Activated B cell treated with CpG ODN at 0.5 μM for 24 hours (primary cell): Measurements from ENCODE around the gene VAV2. TPM values are rescaled to one million over a fixed set of nuclear protein-coding genes. Genes with fewer than 3 reads are reported as not detected.

Source experiments
- ATAC-seq: fragments of 200-7000 bp; cut with Tn5 transposase; one replicate; pipeline ENCODE4 v1.10.0; 2021; ENCODE audit warnings: low read depth, mild to moderate bottlenecking, moderate library complexity
- CTCF ChIA-PET: fragments of 350-600 bp; sonication (Branson Sonifier 250); formaldehyde crosslinking; loops from one replicate; lab custom pipeline; 2021; ENCODE audit warnings: antibody characterized with exemption; lab: Charles Lee
- POLR2A ChIA-PET: fragments of 350-600 bp; sonication (Branson Sonifier 250); formaldehyde crosslinking; loops from one replicate; lab custom pipeline; 2021; ENCODE audit warnings: antibody characterized with exemption; lab: Charles Lee
- DNase-seq: peaks from one replicate; pipeline ENCODE4 v3.0.0; 2022
- H3K27ac Mint-ChIP-seq: one replicate; pipeline ENCODE4 v1.8.0; 2020; ENCODE audit warnings: mixed read lengths
- H3K27me3 Mint-ChIP-seq: one replicate; pipeline ENCODE4 v1.8.0; 2021; ENCODE audit warnings: mixed read lengths
- H3K36me3 Mint-ChIP-seq: one replicate; pipeline ENCODE4 v1.8.0; 2021; ENCODE audit warnings: low read depth, mixed read lengths
- H3K4me1 Mint-ChIP-seq: one replicate; pipeline ENCODE4 v1.8.0; 2021; ENCODE audit warnings: mixed read lengths
- H3K4me3 Mint-ChIP-seq: one replicate; pipeline ENCODE4 v1.8.0; 2020; ENCODE audit warnings: mild to moderate bottlenecking, mixed read lengths
- H3K9me3 Mint-ChIP-seq: one replicate; pipeline ENCODE4 v1.8.0; 2020; ENCODE audit warnings: mixed read lengths
- intact Hi-C: fragments of 100-400 bp; cut with micrococcal nuclease; formaldehyde crosslinking; loops from one replicate; pipeline ENCODE4 v1.15.1; 2024
- total RNA-seq: library from RNA; stranded (reverse); gene quantifications from 2 replicates; pipeline ENCODE4 v1.2.3, GENCODE V29; 2022
- TF ChIP-seq, protein P1 (sequence below): fragments of 200-600 bp; IDR thresholded peaks from one replicate; pipeline ENCODE4 v1.8.0; 2022; ENCODE audit warnings: antibody characterized with exemption, mild to moderate bottlenecking

The VAV2 gene
- total RNA-seq, 1 donor from 2014 or later: 99.6 TPM

DNA sequence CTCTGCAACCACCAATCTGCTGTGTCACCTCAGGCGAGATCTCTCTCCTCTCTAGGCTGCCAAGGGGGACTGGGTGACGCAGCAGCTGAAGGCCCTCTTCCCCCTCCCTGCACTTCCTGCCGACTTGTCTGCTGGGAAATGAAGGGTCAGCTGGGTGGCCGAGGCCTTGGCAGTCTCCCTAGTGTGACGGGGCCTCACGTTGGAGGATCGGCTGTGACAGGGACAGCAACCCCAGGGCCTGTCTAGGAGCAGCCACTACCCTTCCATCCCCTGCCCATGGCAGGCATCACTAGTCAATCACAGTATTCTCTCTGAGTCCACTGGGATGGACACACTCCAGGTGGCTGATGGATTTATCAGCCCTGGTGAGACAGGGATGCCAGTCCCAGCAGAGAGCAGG lies 146.7 kb downstream of the VAV2 start:
- ATAC-seq (peak; percentile 28), DNase-seq (no peak)
- ChIA-PET POLR2A (interaction anchor here (0.6 to 1.1 kb wide), 2 partner anchors 18 to 149 kb away, joined by 3 to 4 read pairs; no protein-coding TSS in a partner anchor), CTCF (interaction anchor here (1.6 kb wide), 1 partner anchor 148 kb away, joined by 4 read pairs; no protein-coding TSS in a partner anchor)
- peaks cover 28% of the 10 kb centered on the region for H3K36me3 Mint-ChIP-seq
- peaks cover 48% of the 10 kb centered on the region for H3K4me1 Mint-ChIP-seq
- H3K4me3 Mint-ChIP-seq: no peak overlapping the region
- TF ChIP-seq, protein P1, sequence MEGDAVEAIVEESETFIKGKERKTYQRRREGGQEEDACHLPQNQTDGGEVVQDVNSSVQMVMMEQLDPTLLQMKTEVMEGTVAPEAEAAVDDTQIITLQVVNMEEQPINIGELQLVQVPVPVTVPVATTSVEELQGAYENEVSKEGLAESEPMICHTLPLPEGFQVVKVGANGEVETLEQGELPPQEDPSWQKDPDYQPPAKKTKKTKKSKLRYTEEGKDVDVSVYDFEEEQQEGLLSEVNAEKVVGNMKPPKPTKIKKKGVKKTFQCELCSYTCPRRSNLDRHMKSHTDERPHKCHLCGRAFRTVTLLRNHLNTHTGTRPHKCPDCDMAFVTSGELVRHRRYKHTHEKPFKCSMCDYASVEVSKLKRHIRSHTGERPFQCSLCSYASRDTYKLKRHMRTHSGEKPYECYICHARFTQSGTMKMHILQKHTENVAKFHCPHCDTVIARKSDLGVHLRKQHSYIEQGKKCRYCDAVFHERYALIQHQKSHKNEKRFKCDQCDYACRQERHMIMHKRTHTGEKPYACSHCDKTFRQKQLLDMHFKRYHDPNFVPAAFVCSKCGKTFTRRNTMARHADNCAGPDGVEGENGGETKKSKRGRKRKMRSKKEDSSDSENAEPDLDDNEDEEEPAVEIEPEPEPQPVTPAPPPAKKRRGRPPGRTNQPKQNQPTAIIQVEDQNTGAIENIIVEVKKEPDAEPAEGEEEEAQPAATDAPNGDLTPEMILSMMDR: no peak
- H3K9me3 Mint-ChIP-seq: no peaks in the 10 kb centered on the region
- intact Hi-C loops: no loop called here
- H3K27ac Mint-ChIP-seq: no peak overlapping the region
- no peaks in the 10 kb centered on the region for H3K27me3 Mint-ChIP-seq

DNA sequence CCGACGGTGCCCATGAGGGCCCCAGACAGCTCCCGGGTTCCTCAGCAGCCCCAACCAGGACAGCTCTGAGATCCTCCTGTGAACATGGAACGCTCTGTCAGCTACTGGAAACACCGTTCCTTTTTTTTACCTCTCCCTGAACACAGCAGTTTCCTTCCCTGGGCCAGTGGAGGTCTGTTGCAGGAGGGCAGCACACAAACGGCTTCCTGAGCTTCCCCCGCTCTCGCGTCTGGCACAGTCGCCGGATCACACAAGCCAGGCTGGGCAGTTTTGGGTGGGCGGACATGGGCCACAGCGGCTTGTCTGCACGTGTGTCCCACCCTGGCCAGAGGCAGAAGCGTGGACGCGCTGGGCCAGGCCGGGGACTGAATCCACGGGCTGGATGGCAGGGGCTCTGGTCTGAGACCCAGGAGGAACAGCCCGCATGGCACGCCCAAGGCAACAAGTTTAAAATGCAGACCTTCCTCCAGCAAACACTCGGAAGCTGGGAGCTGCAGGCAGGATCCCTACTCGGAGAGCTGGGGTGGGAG lies 147.2 kb downstream of the VAV2 start:
- Mint-ChIP-seq H3K4me3 (no peak overlapping the region), H3K4me1 (peaks cover 46% of the 10 kb centered on the region), H3K9me3 (no peaks in the 10 kb centered on the region), H3K27me3 (no peaks in the 10 kb centered on the region), H3K36me3 (peaks cover 28% of the 10 kb centered on the region), H3K27ac (no peak overlapping the region)
- CTCF ChIA-PET: interaction anchor here (1.6 kb wide), 1 partner anchor 149 kb away, joined by 4 read pairs; no protein-coding TSS in a partner anchor
- DNase-seq: no peak
- intact Hi-C loops: no loop called here
- POLR2A ChIA-PET: interaction anchor here (0.6 to 1.1 kb wide), 2 partner anchors 19 to 149 kb away, joined by 3 to 4 read pairs; no protein-coding TSS in a partner anchor
- TF ChIP-seq, protein P1: no peak
- ATAC-seq: no peak

DNA sequence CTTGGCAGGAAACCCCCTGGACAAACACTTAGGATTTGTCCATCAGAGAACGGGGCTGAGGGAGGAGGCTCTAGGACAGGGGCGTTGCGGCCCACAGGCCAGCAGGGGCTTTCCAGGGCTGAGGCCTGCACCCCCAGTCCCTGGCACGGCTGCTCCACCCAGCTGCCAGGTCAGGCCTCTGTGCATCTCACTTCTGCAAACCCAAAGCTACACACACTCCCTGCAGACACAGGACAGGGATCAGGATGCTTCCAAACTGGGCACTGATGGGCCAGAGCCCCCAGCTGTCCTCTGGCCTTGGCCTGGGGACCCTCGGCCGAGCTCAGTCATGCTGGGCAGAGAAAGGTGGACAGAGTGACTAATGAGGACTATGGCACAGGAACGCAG lies 147.7 kb downstream of the VAV2 start:
- H3K9me3 Mint-ChIP-seq: no peaks in the 10 kb centered on the region
- no peak for ATAC-seq

DNA sequence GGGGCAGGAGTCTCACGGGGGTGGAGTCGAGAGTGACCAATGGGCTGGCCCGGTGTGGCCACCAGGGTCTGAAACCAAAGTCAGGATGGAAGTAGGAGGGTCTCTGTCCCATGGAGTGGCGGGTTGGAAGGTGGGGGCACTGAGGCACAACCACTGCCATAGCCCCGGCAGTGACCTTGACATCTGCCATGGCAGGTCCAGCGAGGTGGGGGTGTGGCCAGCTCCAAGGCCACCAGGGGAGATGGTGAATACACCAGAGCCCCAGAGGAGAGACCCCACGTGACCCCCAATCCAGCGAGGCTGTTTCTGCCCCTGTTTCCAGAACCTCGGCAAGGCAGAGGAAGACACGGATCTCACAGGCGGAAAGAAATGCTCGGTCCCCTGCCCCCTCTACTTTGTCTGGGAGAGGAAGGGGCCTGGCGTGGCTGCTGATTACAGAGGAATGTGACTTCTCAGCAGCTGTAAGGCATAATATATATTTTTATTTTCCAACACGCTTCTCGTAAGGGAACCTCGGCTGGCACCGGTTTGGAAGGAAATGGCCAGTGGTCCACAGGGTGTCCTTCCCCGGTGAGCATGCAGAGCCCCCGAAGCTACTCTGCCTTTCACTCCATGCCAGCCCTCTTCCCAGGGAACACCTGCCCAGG lies 148.2 kb downstream of the VAV2 start:
- intact Hi-C loops: no loop called here
- CTCF ChIA-PET: interaction anchor here (1.5 to 1.6 kb wide), 2 partner anchors 150 kb away, joined by 3 to 4 read pairs; no protein-coding TSS in a partner anchor

More for the DNA sequence above, 147.7 kb downstream of the VAV2 start:
- intact Hi-C loops: no loop called here
- TF ChIP-seq, protein P1: no peak
- Mint-ChIP-seq H3K36me3 (peaks cover 26% of the 10 kb centered on the region), H3K27me3 (no peaks in the 10 kb centered on the region), H3K27ac (no peak overlapping the region), H3K4me1 (peaks cover 44% of the 10 kb centered on the region), H3K4me3 (no peak overlapping the region)
- POLR2A ChIA-PET: interaction anchor here (0.6 kb wide), 1 partner anchor 26 kb away, joined by 3 read pairs; no protein-coding TSS in a partner anchor
- DNase-seq: no peak
- CTCF ChIA-PET: interaction anchor here (1.6 kb wide), 1 partner anchor 149 kb away, joined by 4 read pairs; no protein-coding TSS in a partner anchor

More for the DNA sequence above, 148.2 kb downstream of the VAV2 start:
- Mint-ChIP-seq H3K4me1 (peaks cover 45% of the 10 kb centered on the region), H3K9me3 (no peaks in the 10 kb centered on the region), H3K27me3 (no peaks in the 10 kb centered on the region), H3K4me3 (no peak overlapping the region), H3K36me3 (peaks cover 24% of the 10 kb centered on the region), H3K27ac (no peak overlapping the region)
- DNase-seq: no peak
- POLR2A ChIA-PET: interaction anchor here (0.6 kb wide), 1 partner anchor 26 kb away, joined by 3 read pairs; no protein-coding TSS in a partner anchor
- ATAC-seq: no peak
- TF ChIP-seq, protein P1: no peak
